ENCODE data around the gene TACR2.

TACR2 gene

GRCh38 chr10:69426376-69426727, 9.6 kb upstream of the TACR2 start:
- H3K4me3 ChIP-seq (ENCODE audit: low read depth, low read length), result no peak overlapping the region
- TF ChIP-seq CTCF (IDR thresholded peaks at IDR 0.05; ENCODE audit: borderline replicate concordance, insufficient read depth, low read depth, low read length), result no peak

GRCh38 chr10:69425511-69426298, 9.0 kb upstream of the TACR2 start:
- TF ChIP-seq CTCF (IDR thresholded peaks at IDR 0.05; ENCODE audit: borderline replicate concordance, insufficient read depth, low read depth, low read length), result no peak

GRCh38 chr10:69425041-69425440, 8.3 kb upstream of the TACR2 start:
- no peak overlapping the region for H3K4me3 ChIP-seq (ENCODE audit: low read depth, low read length)
- no peak for TF ChIP-seq CTCF (IDR thresholded peaks at IDR 0.05; ENCODE audit: borderline replicate concordance, insufficient read depth, low read depth, low read length)

More at GRCh38 chr10:69425511-69426298, 9.0 kb upstream of the TACR2 start:
- no peak overlapping the region for H3K4me3 ChIP-seq (ENCODE audit: low read depth, low read length)

- no peak for TF ChIP-seq CTCF (IDR thresholded peaks at IDR 0.05; ENCODE audit: borderline replicate concordance, insufficient read depth, low read depth, low read length)
- no peak overlapping the region for H3K4me3 ChIP-seq (ENCODE audit: low read depth, low read length)
Measured at GRCh38 chr10:69422676-69423075, 6.0 kb upstream of the TACR2 start.

- H3K4me3 ChIP-seq (ENCODE audit: low read depth, low read length), result no peak overlapping the region
Measured at GRCh38 chr10:69421611-69422308, 5.0 kb upstream of the TACR2 start.

GRCh38 chr10:69419744-69420126, 3.0 kb upstream of the TACR2 start:
- TF ChIP-seq CTCF (IDR thresholded peaks at IDR 0.05; ENCODE audit: borderline replicate concordance, insufficient read depth, low read depth, low read length), result no peak

More at GRCh38 chr10:69421611-69422308, 5.0 kb upstream of the TACR2 start:
- no peak for TF ChIP-seq CTCF (IDR thresholded peaks at IDR 0.05; ENCODE audit: borderline replicate concordance, insufficient read depth, low read depth, low read length)

More at GRCh38 chr10:69419744-69420126, 3.0 kb upstream of the TACR2 start:
- no peak overlapping the region for H3K4me3 ChIP-seq (ENCODE audit: low read depth, low read length)
